ENCODE data around the gene PPP1R13B.

DNA sequence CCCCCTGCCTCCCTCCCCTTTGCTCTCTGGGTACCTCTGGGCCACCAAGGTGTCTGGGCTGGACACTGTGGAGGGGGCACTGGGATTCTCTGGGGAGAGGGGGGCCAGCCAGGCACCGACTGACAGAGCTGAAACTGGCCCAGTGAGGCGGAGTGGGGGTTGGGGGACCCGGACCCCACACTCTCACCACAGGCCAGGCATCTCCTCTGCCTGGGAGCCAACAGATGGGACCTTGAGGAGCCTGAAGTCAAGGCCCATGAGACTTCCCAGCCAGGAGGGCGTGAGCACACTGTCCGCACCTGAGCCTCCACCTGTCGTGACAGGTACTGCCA, 39.8 kb upstream of the PPP1R13B start:
- TF ChIP-seq, protein P1, sequence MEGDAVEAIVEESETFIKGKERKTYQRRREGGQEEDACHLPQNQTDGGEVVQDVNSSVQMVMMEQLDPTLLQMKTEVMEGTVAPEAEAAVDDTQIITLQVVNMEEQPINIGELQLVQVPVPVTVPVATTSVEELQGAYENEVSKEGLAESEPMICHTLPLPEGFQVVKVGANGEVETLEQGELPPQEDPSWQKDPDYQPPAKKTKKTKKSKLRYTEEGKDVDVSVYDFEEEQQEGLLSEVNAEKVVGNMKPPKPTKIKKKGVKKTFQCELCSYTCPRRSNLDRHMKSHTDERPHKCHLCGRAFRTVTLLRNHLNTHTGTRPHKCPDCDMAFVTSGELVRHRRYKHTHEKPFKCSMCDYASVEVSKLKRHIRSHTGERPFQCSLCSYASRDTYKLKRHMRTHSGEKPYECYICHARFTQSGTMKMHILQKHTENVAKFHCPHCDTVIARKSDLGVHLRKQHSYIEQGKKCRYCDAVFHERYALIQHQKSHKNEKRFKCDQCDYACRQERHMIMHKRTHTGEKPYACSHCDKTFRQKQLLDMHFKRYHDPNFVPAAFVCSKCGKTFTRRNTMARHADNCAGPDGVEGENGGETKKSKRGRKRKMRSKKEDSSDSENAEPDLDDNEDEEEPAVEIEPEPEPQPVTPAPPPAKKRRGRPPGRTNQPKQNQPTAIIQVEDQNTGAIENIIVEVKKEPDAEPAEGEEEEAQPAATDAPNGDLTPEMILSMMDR (IDR thresholded peaks at IDR 0.05; ENCODE audit: low read depth, low read length): no peak
- no peak for TF ChIP-seq EZH2phosphoT487 (IDR thresholded peaks at IDR 0.05; ENCODE audit: low read depth)

Measured in OCI-LY3 (cell line).